Fibroblast of gingiva (primary cell): ENCODE measurements around the gene BABAM2.

Experiments used
- DNase-seq: peaks from one replicate; pipeline ENCODE4 v3.0.0-alpha.2; 2011; ENCODE audit warnings: low read depth

The BABAM2 gene

DNA sequence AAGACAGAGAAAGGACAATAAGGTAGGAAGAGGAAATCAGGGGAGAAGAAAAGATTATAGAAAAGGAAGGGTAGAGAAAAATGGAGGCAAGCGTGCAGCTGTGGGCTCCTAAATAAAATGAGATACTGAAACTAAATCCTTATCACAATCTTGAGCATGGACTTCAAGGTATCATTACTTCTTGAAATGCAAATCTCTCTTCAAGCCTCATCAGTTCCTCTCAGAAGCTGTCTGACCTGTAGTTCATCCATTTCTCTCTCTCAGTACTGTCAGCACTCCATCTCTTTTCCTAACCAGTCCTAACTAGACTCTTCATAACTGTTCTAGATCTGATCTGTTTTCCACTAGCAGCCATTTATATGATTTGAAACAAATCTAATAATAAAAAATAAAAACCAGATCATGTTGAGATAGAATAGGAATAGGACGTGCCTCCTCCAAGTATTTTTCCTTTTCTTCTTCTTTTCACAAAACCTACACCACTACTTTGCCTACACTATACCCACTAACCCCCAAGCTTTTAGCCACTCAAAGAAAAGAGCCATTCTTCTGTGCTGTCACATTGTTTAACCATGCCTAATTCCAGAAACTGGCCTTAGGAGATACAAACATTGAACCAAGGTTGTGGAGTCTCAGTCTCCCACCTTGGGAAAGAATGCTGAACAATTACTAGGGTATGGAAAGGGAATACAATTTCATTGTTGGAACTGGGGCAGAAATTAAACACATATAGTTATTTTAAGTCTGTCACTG, 21.1 kb downstream of the BABAM2 start:
- DNase-seq, result no peak

DNA sequence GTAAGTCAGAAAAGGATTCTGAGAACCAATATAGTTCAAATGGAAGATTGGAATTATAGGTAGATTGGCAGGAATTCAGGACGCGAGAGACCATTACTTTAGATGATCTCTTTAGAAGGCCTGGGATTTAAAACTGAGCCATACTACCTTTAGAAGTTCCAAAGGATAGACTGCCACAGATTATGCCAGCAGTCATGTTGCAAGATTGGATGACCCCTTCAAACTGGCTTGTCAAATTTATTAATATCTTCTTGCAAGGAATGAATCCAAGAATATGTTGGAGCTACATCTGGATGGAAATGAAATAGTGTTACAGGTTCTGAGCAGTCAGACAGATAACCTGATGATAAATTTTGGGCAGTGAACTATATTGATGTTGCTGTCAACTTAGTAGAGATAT, 22.0 kb downstream of the BABAM2 start:
- DNase-seq, result no peak

DNA sequence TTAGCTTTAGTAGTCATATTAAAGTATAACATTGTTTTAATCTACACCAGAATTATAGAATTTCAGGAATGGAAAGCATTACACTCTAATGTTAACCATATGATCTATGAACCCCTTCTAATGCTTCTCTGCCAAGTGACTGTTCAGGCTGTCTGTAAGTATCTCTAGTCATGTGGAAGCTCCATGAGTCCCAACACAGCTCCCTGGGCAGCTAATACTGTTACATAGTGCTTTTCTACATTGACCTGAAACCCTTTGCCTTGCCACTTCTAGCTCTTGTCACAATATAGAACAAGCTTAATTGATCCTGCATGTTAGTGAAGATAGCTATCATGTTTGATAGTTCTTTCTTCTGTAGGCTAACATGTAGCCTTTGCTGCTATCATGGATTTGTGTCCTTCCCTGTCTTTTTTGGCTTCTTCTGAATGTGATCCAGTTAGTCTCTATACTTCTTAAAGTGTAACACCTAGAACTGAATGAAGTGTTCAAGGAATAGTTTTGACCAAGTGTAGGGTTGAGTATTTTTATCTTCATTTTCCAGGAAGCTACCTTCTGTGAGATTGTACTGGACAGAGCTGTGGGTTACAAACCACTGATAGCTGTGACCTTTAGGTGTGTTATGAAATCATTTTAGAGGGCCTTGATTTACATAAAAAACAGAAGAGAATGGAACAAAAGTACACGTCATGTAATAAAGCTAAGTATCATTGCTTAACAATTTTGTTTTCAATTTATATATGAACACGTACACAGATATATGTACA, 23.7 kb downstream of the BABAM2 start:
- peak; percentile 65 for DNase-seq

DNA sequence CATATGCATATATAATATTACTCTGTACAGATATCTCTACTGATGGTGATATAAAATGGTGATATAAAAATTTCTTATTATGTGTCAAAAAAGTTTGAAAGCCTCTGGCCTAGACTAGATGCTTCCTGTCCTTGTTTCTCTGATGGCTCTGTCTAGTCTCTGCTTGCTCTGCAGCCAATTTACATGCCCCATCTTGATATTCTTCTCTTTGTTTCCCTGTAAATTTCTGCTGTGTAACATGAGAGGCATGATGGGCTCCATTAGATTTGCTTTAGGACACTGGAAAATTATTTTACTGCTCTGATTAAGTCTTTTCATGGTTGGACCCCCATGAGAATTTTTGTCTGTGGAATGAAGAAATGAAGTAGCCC, 24.3 kb downstream of the BABAM2 start:
- no peak for DNase-seq

DNA sequence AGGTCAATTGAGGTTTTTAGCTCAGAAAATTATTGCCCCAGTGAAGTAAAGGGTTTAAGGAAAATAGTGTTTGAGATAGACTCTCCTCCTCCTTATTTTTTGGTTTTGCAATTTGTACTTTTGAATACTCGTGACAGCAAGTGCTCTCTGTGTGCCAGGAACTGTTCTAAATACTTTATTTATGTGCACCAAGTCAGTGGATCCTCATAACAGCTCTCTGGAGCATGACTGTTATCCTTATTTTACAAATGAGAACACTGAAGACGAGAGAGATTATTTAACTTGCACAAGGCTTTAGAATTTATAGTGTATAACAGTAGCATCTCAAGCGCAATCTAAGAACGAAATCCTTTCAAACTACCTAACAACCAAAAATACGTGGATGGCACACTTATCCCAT, 24.7 kb downstream of the BABAM2 start:
- peak; percentile 67 for DNase-seq

DNA sequence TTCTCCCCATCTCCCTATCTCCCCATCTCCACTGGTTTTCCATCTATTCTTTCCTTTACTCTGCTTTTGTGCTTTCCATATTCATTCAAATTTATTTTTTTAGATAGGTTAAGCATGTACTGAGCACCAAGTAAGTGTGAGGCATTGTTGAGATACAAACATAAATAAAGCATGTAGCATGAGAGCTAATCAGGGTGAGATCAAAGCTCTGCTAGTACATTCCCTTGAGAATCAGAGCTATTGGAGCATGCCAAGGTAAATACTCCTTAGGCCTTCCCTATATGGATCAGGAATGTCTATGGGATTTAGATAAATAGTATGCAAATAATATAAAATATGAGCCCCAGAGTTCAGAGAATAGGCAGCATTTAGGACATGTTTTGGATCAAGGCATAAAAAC, 25.3 kb downstream of the BABAM2 start:
- DNase-seq, result no peak

DNA sequence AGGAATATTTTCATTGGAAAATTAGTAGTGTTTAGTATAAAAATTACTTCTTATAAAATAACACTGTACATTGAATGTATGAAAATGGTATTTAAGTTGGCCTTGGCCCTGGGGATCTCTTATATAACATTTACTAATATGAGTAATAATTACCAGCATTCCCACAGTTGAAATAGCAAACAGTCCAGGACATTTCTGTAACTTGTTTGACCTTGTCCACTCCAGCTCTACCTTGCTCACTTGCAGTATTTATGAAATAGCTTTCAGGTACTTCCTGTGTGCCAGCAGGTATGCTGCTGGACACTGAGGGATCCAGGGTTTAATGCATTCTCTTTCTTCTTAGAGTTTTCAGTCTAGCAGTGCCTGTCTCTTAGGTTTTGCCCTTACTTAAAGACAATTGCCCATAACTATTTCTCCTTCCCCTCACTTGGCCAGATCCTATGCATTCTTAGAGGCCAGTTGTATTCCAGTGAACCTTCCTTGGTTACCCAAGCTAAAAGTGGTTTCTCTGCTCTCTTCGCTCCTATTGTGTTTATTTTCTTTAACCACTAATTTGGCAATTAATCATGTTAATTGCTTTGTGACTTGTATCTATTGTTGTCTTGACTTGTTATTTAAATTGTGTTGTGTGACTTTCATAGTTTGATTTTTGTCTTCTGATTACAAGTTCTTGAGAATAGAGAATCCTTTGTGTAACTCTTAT, 25.9 kb downstream of the BABAM2 start:
- no peak for DNase-seq

DNA sequence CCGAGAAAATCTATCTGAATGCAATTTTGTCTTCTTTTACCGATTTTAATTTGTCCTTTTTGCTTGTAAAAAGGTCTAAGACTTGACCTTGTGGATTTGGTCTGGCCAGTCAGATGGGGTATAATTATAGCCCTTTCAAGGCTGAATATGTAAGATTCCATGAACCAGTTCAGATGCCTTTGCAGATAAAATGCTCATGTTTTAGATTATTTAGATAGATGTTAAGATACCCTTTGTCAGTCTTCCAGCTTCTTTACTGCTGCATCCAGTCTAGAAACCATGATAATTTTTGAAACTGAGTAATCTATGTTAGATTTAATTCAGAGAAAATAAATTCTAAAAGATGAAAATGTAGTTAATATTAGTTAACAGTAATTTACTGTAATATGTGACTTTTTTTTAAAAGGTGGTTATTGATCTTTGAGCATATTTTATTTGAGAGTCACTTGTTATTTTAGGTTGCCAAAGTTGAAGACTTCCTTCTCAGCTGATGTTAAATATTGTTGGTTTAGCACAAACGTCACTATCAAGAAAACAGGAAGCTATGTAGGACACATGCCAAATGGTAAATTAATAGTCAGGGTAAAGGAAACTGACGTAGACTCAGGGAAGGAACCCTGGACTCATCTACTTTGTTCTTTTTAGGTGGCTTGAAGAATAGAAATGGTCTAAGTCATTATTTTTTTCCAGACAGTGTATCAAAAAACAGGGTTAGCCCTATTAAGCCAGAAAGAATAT, 29.8 kb downstream of the BABAM2 start:
- DNase-seq, result peak; percentile 57

DNA sequence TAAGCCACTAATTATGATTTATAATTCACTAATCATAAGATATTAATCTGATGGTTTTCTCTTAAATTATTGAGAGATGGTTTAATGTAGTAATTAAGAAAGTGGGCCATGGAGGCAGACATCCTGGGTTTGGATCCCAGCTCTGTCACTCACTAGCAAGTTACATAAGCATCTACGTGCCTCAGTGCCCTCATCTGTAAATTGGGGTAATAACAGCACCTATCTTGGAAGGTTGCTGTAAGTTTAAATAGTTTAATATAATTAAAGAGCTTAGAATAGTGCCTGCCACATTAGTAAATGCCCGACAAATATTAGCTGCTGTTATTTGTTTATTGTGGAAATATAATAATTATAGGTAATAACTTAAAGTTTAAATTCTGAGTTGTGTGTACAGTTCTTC, 30.9 kb downstream of the BABAM2 start:
- no peak for DNase-seq

DNA sequence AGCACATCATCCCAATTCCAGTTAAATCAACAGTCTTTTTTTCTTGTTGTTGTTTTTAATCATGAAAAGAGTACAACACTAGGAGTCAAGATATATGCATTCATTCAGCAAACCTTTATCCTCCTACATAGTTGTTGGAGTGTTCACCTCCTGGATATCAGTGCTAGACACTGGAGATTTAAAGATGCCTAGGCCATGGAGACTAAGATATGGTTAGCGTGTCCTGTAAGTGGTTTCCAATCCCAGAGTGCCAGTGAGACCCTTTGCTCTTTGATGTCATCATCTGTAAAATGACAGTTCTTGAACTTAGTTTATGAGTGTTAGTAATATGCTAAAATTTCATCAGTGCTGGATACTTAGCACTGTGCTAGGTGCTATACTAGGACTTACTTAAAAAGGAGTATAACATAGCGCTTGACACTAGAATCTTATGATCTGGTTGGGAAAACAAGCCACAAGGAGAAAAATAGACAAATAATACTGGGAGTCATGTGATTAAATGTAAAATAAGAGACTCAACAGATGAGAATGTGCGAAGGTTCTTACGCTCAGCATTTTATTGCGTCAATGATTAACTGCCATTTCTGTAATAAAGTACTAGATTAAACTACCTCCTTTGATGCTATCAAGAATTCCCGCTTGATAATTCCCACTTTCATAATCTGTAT, 31.5 kb downstream of the BABAM2 start:
- no peak for DNase-seq

DNA sequence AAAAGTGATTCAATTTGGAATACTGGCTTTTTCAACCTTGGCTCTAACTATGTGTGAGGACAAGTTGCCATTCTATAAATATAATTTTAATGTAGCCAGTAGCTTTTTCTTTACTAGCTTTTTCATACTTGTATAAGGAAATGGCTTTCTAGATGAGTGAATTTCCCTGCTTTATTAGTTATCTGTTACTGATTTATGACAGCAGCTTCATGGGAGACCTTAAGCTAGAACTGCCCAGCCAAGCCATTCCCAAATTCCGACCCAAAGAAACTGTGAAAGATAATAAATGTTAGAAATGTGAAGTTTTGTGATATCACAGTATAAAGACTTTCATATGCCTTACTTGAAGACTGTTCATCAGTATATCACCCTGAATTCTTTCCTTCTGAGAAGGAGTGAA, 32.3 kb downstream of the BABAM2 start:
- no peak for DNase-seq

DNA sequence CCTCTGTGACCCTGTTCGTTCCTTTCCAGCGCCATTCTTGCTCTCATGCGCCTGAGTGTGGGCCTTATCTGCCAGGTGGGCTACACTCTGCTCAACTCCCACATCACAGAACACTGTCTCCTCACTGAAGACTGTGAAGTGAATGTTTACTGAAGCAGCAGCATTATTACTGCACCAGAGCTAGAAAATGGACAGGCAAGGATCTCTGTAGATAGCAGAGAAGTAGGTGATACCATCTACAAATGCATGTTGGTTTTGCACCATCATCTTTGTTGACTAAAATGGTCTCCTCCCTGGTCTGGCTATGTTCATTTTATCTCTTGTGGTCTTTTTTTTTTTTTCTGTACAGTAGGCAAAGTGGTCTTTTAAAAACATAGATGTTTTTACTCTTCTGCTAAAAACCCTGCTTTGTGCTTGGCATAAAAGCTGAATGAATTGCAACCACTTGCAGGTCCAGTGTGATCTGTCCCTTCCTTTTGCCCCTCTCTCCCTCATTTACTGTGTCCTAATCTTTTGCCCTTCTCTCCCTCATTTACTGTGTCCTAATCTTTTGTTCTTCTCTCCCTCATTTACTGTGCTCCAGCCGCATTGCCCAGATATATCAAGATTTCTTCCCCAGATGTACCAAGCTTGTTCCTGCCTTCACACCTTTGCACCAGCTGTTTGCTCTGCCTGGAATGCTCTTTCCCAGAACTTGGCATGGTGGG, 35.4 kb downstream of the BABAM2 start:
- no peak for DNase-seq

DNA sequence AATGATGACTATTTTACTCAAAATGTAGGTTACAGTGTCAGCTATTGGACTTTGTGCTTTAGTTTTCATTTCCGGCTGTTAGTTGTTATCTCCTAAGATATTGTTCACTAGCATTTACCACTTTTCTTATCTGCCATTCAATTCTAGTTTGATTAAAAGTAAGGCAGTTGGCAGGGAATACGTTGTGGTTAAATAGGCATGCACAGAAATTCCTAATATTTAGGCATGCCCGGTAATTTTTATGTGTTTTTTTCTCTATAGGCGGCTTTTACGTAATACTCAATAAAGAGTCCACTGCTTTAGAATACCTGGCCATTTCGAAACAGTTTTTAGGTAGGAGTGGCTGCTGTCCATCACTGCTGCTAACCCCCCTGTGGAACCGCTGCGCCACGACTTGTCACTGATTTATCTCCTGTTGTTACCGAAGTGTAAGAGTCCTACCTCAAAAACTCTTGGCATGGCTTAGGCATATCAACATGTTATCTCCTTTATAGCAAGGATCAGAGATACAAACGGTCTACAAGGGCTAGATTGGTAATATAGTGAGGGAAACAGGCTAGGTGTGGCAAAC, 39.5 kb downstream of the BABAM2 start:
- DNase-seq, result no peak

DNA sequence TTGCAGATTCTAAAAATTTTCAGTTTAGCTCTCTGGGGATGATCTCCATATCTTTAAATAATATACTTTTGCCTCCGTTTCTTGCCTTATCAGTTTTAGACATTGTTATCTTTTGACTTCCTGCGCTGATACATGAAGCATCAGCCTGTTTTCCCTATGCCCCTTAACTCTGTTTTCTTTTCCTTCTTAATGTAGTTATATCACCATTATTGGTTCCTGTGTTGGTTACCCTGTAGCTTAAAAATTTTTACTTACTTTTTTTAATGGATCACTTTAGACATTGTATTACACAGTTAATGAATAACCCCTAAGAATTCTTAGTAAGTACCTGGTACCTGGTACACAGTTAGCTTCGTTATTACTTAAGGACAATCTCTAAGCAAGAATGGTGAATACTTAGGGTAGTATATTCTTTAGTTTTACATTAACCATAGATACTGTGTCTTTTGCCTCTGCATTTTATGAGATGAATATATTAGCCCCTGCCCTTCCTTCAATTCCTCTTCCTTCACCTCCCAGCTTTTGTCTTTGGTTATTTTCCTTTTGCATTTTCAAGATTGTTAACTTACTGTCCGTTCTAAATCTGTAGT, 40.9 kb downstream of the BABAM2 start:
- DNase-seq, result no peak

DNA sequence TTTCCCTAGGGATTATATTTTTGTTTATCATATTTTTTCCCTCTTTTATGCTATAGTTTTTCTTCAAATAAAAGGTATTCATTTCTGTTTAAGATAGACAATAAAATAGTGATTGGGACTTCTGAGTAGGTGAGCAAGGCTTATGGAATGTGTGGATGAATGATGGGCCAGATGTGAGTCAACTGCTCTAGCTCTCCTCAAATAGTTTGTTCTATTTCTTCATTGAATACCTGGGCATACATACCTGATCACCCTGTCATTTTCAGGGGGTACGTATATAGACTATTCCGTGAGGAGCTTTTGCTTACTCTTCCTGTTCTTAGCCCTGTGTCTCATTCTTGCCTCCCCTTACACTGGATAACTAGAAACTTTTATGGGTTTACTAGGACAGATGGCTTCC, 41.9 kb downstream of the BABAM2 start:
- no peak for DNase-seq

DNA sequence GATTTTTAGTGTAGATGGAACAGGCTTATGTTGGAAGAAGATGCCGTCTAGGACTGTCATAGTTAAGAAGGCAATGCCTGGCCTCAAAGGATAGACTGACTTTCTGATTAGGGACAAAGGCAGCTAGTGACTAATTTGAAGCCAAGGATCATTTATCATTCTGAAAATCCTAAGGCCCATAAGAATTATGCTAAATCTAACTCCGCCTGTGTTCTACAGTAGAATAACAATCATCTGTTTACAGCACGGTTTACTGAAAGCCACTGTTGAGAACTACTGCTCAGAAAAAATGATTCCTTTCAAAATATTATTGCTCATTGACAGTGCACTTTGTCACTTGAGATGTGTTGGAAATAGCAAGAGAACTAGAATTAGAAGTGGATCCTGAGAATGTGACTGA, 44.5 kb downstream of the BABAM2 start:
- DNase-seq, result no peak

DNA sequence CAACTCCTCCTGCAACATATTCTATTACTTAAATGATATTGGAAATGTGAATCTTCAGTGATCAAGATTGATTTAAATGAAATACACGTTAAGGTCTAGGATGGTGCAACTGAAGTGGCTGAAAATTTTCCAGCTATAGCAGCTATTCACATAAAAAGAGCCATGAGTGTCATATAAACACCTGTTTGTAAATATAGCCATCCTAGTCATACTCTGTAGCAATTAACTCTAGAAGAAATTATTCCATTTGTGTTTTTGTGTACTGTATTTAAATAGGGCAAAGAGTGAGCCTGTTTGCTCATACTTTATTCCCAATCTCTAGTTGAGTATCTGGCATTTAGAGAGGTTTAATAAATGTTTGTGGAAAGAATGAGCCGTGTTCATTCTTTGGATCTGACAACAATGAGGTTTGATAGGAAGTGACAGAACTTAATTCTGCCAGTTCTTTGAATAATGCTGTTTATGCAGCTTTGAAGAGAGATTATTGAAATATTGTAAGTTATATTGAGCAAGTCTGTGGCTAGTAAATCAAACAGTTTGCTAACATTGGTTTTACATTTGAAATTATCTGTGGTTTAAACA, 49.7 kb downstream of the BABAM2 start:
- peak; percentile 34 for DNase-seq

DNA sequence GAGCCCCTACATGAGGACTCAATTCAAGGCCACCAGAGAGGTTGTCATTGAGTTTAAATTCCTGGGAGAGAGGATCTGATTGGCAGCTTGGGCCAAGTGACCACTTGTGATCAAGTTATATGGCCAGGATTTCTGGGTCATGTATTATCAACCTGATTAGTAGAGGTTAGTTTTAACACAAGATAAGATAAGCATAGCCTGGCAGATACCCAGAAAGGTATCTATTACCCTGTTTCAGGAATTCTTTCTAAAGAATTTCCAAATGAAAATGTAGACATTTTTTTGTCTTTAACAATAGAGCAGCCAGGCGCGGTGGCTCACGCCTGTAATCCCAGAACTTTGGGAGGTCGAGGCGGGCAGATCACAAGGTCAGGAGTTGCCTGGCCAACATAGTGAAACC, 50.5 kb downstream of the BABAM2 start:
- DNase-seq, result no peak

DNA sequence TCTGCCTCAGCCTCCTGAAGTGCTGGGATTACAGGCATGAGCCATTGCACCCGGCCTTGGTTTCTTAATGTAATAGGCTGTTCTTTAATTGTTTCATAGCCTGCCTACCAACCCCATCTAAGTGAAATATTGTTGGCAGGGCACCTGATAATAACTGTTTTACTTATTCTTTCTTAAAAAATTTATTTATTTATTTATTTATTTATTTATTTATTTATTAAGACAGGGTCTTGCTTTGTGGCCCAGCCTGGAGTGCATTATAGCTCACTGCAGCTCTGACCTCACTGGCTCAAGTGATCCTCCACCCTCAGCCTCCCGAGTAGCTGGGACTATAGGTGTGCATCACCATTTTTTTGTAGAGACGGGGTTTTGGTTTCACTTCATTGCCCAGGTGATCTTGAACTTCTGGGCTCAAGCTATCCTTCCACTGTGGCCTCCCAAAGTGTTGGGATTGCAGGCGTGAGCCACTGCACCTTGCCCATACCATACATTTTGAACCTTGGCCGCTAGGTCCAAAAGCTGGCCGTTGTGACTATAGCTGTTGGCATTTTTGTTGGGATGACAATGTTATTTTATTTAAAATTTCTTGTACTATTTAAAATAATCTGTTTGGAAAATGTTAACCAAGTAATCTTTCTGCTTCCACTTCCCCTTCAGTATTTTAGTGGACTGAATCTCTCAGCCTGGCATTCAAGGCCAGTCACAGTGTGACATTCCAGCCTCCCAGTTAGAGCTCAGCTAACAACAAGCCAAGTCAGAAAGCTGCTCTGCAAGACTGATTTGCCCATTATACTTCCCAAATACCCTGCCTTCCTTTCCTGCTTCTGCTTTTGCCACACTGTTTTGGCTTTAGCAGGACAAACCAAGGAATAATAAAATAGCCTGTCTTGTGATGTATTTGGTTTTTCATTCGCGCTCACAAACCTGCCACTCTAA, 52.4 kb downstream of the BABAM2 start:
- DNase-seq, result no peak
